ENCODE data around the gene ZC3H10.

Gene ZC3H10

DNA sequence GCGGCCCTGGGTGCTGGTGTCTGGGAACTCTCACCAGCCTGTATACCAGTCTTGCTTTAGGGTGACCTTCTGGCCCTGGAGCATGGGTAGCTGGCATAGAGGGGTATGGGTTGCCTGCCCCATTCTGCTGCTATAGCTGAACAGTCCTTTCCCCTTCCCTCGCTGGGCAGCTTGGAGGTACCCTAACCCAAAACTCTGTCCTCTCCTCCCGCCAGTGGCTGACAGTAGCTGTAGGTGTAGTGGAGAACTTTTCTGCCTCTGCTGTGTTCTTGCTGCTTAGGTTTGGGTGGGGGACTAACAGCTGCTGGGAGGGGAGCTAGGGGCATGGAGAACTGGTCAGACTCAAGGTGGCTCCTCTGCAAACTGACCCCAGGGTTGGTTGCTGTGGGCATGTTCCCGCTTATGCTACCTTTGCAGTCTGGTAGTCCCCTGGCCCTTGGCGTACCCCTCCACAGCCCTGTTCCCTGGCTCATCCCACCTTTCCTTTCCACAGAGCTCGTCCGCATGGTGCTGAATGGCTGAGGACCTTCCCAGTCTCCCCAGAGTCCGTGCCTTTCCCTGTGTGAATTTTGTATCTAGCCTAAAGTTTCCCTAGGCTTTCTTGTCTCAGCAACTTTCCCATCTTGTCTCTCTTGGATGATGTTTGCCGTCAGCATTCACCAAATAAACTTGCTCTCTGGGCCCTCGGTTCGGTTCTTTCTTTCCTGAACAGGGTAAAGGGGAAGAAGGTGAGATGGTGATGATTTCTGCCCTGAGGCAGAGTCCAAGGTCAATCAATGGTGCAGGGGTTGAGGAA lies 43.0 kb downstream of the ZC3H10 start:
- TF ChIP-seq GATA3 (IDR thresholded peaks at IDR 0.05; ENCODE audit: low read depth, low read length) (no peak), GATA2 (IDR thresholded peaks at IDR 0.05; ENCODE audit: low read depth, low read length) (no peak)

DNA sequence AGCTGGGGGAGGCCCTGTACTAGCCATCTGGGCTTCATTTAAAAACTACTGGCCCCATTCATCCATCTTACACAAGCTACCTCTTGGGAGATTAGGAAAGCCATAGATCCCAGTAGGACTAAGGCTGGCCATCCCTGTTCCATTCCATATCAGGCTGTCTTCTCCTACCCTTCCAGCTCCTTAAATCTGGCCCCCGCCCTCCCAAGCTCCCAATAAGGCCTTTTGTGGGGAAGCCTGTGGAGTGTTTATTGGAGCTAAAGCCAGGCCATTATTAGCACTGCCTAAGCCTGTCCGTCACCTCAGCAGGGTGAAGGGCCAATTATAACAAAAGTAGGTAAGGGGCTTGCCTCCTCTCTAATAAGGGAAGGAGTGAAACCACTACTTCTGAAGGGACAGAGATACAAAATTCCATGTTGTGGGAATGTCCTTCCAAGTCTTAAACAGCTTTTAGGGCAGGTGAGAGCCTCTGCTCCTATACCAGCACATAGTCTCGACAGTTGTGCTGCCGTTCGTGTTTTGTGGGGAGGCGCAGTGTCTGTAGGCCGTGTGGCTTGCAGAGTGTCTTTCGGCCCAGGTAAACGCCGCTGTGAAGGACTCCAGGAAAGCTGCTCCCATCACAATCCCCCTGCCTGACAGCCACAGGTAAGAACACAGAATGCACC lies 43.8 kb downstream of the ZC3H10 start:
- TF ChIP-seq GATA3 (IDR thresholded peaks at IDR 0.05; ENCODE audit: low read depth, low read length) (no peak), GATA2 (IDR thresholded peaks at IDR 0.05; ENCODE audit: low read depth, low read length) (no peak)

- TF ChIP-seq GATA3 (IDR thresholded peaks at IDR 0.05; ENCODE audit: low read depth, low read length) (no peak), GATA2 (IDR thresholded peaks at IDR 0.05; ENCODE audit: low read depth, low read length) (no peak)
Measured at GRCh38 chr12:56162468-56163290, 44.6 kb downstream of the ZC3H10 start.

- TF ChIP-seq GATA3 (IDR thresholded peaks at IDR 0.05; ENCODE audit: low read depth, low read length) (no peak), GATA2 (IDR thresholded peaks at IDR 0.05; ENCODE audit: low read depth, low read length) (no peak)
Measured at GRCh38 chr12:56163533-56164344, 45.7 kb downstream of the ZC3H10 start.

DNA sequence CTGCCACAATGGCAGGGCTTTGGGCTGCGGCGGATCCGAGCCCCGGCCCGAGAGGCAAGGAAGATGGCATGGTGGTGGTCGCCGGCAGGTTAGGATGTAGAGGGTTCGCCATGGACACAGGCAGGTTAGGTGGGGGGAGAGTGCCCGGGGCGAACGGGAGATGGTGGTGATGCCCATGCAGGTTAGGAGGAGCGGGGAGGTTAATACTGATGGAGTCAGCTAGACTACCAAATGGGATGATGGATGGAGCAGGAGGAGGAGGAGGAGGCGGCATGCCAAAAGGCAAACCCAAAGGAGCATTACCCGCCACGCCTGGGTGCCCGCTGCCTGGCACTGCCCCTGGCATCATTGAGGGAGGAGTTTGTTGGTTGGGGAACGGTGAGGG lies 46.3 kb downstream of the ZC3H10 start:
- TF ChIP-seq GATA3 (IDR thresholded peaks at IDR 0.05; ENCODE audit: low read depth, low read length): no peak
- no peak for TF ChIP-seq GATA2 (IDR thresholded peaks at IDR 0.05; ENCODE audit: low read depth, low read length)

DNA sequence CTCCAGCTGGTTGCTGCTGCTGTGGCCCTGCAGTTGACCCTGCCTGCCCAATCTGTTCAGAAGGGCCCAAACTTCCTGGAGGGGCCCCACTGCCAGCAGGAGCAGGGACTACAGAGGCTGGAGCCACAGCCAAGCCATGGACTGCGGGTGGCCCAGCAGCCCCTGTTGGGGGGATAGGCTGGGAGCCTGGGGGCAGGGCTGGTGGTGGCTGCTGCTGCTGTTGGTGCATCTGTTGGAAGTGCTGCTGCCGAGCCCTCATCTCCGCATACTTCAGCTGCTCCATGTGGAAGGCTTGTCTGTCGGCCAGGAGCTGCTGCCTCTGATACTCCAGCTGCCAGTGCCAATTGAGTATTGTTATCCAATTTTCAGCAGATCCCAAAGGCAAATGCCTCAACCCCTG lies 47.3 kb downstream of the ZC3H10 start:
- TF ChIP-seq GATA3 (IDR thresholded peaks at IDR 0.05; ENCODE audit: low read depth, low read length): no peak
- no peak for TF ChIP-seq GATA2 (IDR thresholded peaks at IDR 0.05; ENCODE audit: low read depth, low read length)

- TF ChIP-seq GATA3 (IDR thresholded peaks at IDR 0.05; ENCODE audit: low read depth, low read length): no peak
Measured at GRCh38 chr12:56169229-56169759, 51.2 kb downstream of the ZC3H10 start.

GRCh38 chr12:56172839-56173238 lies 54.8 kb downstream of the ZC3H10 start:
- TF ChIP-seq GATA2 (IDR thresholded peaks at IDR 0.05; ENCODE audit: low read depth, low read length) (no peak), GATA3 (IDR thresholded peaks at IDR 0.05; ENCODE audit: low read depth, low read length) (no peak)
